Neutrophil (primary cell): Measurements from ENCODE around the gene OR1N2.

Source experiments
- H3K27ac ChIP-seq: fragments of 200-600 bp; sonication (generic); 2 replicates; pipeline ENCODE4 v1.5.1; 2016; ENCODE audit warnings: mild to moderate bottlenecking, moderate library complexity
- H3K27me3 ChIP-seq: fragments of 200-600 bp; sonication (generic); 2 replicates; pipeline ENCODE4 v1.6.0; 2016; ENCODE audit warnings: mild to moderate bottlenecking
- H3K36me3 ChIP-seq: fragments of 200-600 bp; sonication (generic); 2 replicates; pipeline ENCODE4 v1.5.1; 2017
- H3K4me1 ChIP-seq, 2 experiments: fragments of 200-600 bp in 1 of 2; sonication (generic) in 1 of 2; 1 replicate in 1 of 2; 2 replicates in 1 of 2; pipeline versions ENCODE4 v1.5.1 to v1.6.1; 2013 to 2016; ENCODE audit warnings: low read depth in 1 of 2, low read length in 1 of 2, mild to moderate bottlenecking in 1 of 2, moderate library complexity in 1 of 2; ENCODE audit not compliant: control insufficient read depth in 1 of 2, insufficient read depth in 1 of 2
- H3K4me3 ChIP-seq, 2 experiments: fragments of 200-600 bp in 1 of 2; sonication (generic) in 1 of 2; 1 replicate in 1 of 2; 2 replicates in 1 of 2; pipeline ENCODE4 v1.5.1; 2013 to 2016; ENCODE audit warnings: low read depth in 1 of 2, low read length in 1 of 2, mild to moderate bottlenecking in 1 of 2, moderate library complexity in 1 of 2
- H3K9me3 ChIP-seq: fragments of 200-600 bp; sonication (generic); 2 replicates; pipeline ENCODE4 v1.5.1; 2016
- CTCF ChIP-seq: fragments of 200-600 bp; sonication (generic); IDR thresholded peaks from 2 replicates; pipeline ENCODE4 v1.5.1; 2016; ENCODE audit warnings: antibody characterized with exemption

OR1N2 gene

DNA sequence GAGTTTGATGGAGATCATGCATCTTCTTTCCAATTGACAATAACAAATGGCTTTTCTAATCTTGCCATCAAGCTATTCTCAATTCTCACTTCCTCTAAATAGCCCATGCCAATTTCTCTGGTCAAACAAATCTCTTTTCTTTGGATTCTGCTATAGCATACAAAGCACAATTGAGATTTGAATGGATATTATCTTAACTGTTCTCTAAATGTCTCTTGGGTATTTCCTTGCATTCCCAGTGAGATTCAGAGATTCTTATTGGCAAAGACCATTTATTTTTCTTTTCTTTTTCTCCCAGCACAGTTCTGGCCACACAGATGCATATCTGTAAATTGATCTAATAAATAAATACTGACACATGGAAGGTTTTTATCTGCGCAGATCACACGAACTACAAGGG lies at the start of gene OR1N2:
Gene OR1N2 (plus strand): TSS at position 301 of the 400 bp plus-strand sequence. CDS start 100 bp downstream, outside the sequence.
- H3K9me3 ChIP-seq: no peaks in the 10 kb centered on the region
- H3K27me3 ChIP-seq: peaks cover 3% of the 10 kb centered on the region
- TF ChIP-seq CTCF: no peak
- H3K36me3 ChIP-seq: no peaks in the 10 kb centered on the region
- no peak within 1 kb of the TSS for H3K4me3 ChIP-seq
- H3K4me1 ChIP-seq: no peaks in the 10 kb centered on the region
- H3K27ac ChIP-seq: no peak within 1 kb of the TSS

DNA sequence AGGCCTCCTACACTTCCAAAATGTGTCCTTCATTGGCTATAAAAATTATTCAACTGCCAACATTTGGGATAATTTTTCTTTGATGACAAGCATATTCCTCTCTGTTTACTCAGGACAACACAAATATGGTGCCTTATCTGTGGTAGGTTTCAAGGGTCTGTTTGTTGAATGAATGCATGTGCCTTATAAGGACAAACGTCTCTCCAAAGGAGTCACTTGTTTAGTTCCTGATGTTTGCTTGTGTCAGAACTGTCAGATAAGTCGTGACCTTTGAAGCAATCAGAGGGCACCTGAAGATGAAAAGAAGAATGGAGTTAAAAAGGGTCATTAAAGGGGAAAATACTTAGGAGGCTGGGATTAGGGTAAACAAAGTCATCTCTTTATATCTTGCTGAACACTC lies 45.9 kb upstream of the OR1N2 start:
- Histone ChIP-seq H3K4me3 (no peak overlapping the region), H3K36me3 (no peaks in the 10 kb centered on the region), H3K27me3 (peaks cover 15% of the 10 kb centered on the region), H3K4me1 (no peaks in the 10 kb centered on the region), H3K9me3 (no peaks in the 10 kb centered on the region), H3K27ac (no peak overlapping the region)
- TF ChIP-seq CTCF: no peak

- Histone ChIP-seq H3K4me3 (no peak within 1 kb of the TSS), H3K27ac (no peak within 1 kb of the TSS), H3K4me1 (no peaks in the 10 kb centered on the region), H3K9me3 (no peaks in the 10 kb centered on the region), H3K36me3 (no peaks in the 10 kb centered on the region), H3K27me3 (peaks cover 24% of the 10 kb centered on the region)
- no peak for TF ChIP-seq CTCF
Observed at GRCh38 chr9:122510502-122510901, 42.4 kb upstream of the OR1N2 start, which contains the start of gene OR1J2. Gene OR1J2, plus strand, starts transcription at chr9:122510802. Its CDS starts 0 bp downstream, at chr9:122510802.

GRCh38 chr9:122518226-122518625 lies 34.7 kb upstream of the OR1N2 start:
- TF ChIP-seq CTCF: no peak
- H3K4me1 ChIP-seq: no peaks in the 10 kb centered on the region
- H3K9me3 ChIP-seq: no peaks in the 10 kb centered on the region
- peaks cover 9% of the 10 kb centered on the region for H3K27me3 ChIP-seq
- H3K27ac ChIP-seq: no peak overlapping the region
- no peak overlapping the region for H3K4me3 ChIP-seq
- no peaks in the 10 kb centered on the region for H3K36me3 ChIP-seq

- Histone ChIP-seq H3K9me3 (no peaks in the 10 kb centered on the region), H3K27me3 (peaks cover 7% of the 10 kb centered on the region), H3K27ac (no peak within 1 kb of the TSS), H3K4me3 (no peak within 1 kb of the TSS), H3K36me3 (no peaks in the 10 kb centered on the region), H3K4me1 (no peaks in the 10 kb centered on the region)
- no peak for TF ChIP-seq CTCF
Observed at GRCh38 chr9:122518841-122519240, 34.1 kb upstream of the OR1N2 start, which contains the start of gene OR1J4. Gene OR1J4, plus strand, starts transcription at chr9:122519141. Its CDS starts 0 bp downstream, at chr9:122519141.

DNA sequence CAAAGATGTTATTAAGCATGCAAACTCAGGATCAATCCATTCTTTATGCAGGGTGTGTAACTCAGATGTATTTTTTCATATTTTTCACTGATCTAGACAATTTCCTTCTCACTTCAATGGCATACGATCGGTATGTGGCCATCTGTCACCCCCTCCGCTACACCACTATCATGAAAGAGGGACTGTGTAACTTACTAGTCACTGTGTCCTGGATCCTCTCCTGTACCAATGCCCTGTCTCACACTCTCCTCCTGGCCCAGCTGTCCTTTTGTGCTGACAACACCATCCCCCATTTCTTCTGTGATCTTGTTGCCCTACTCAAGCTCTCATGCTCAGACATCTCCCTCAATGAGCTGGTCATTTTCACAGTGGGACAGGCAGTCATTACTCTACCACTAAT lies 33.5 kb upstream of the OR1N2 start:
- TF ChIP-seq CTCF: no peak
- H3K27me3 ChIP-seq: peaks cover 13% of the 10 kb centered on the region
- no peaks in the 10 kb centered on the region for H3K36me3 ChIP-seq
- no peak overlapping the region for H3K4me3 ChIP-seq
- H3K9me3 ChIP-seq: no peaks in the 10 kb centered on the region
- no peaks in the 10 kb centered on the region for H3K4me1 ChIP-seq
- H3K27ac ChIP-seq: no peak overlapping the region
